ENCODE measurements around the gene AMOTL1. TPM values are rescaled to one million over a fixed set of nuclear protein-coding genes. Genes with fewer than 3 reads are reported as not detected.

The AMOTL1 gene
- total RNA-seq, 2 donors from 2014 or later = 3.1 to 13.9 TPM

GRCh38 chr11:94727819-94728218 lies 40.3 kb upstream of the AMOTL1 start:
- no peak for DNase-seq
- intact Hi-C loops (cut with DNase I) = no loop called here
- no peak overlapping the region for H3K27ac ChIP-seq
- no peaks in the 10 kb centered on the region for H3K9me3 ChIP-seq
- H3K4me3 ChIP-seq = no peak overlapping the region
- TF ChIP-seq CTCF (IDR thresholded peaks at IDR 0.05) = no peak
- H3K36me3 ChIP-seq = no peaks in the 10 kb centered on the region
- H3K4me1 ChIP-seq = no peaks in the 10 kb centered on the region
- no peak overlapping the region for H3K9ac ChIP-seq (ENCODE audit: low read depth in 2 of 2, low read length in 2 of 2)
- no peaks in the 10 kb centered on the region for H3K27me3 ChIP-seq

GRCh38 chr11:94728541-94728940 lies 39.6 kb upstream of the AMOTL1 start:
- Histone ChIP-seq H3K27me3 (no peaks in the 10 kb centered on the region), H3K4me1 (no peaks in the 10 kb centered on the region), H3K9ac (ENCODE audit: low read depth in 2 of 2, low read length in 2 of 2) (no peak overlapping the region), H3K36me3 (no peaks in the 10 kb centered on the region), H3K27ac (no peak overlapping the region), H3K9me3 (no peaks in the 10 kb centered on the region), H3K4me3 (no peak overlapping the region)
- no peak for DNase-seq
- TF ChIP-seq CTCF (IDR thresholded peaks at IDR 0.05) = no peak
- intact Hi-C loops (cut with DNase I) = no loop called here

- H3K9ac ChIP-seq (ENCODE audit: low read depth in 2 of 2, low read length in 2 of 2) = no peak overlapping the region
- H3K27ac ChIP-seq = no peak overlapping the region
- H3K4me3 ChIP-seq = no peak overlapping the region
- TF ChIP-seq CTCF (IDR thresholded peaks at IDR 0.05) = no peak
- no peak for DNase-seq
- no peaks in the 10 kb centered on the region for H3K36me3 ChIP-seq
- intact Hi-C loops (cut with DNase I) = no loop called here
- no peaks in the 10 kb centered on the region for H3K9me3 ChIP-seq
- H3K27me3 ChIP-seq = no peaks in the 10 kb centered on the region
- H3K4me1 ChIP-seq = no peaks in the 10 kb centered on the region
These were observed 39.0 kb upstream of the AMOTL1 start for GRCh38 chr11:94728966-94729751.

GRCh38 chr11:94730153-94730552 lies 38.0 kb upstream of the AMOTL1 start:
- Histone ChIP-seq H3K9ac (ENCODE audit: low read depth in 2 of 2, low read length in 2 of 2) (no peak overlapping the region), H3K4me3 (no peak overlapping the region), H3K4me1 (no peaks in the 10 kb centered on the region), H3K9me3 (no peaks in the 10 kb centered on the region), H3K27me3 (no peaks in the 10 kb centered on the region), H3K27ac (no peak overlapping the region), H3K36me3 (no peaks in the 10 kb centered on the region)
- no peak for DNase-seq
- no peak for TF ChIP-seq CTCF (IDR thresholded peaks at IDR 0.05)
- intact Hi-C loops (cut with DNase I) = no loop called here

- Histone ChIP-seq H3K27me3 (peaks cover 7% of the 10 kb centered on the region), H3K27ac (no peak overlapping the region), H3K9me3 (no peaks in the 10 kb centered on the region), H3K36me3 (no peaks in the 10 kb centered on the region), H3K9ac (ENCODE audit: low read depth in 2 of 2, low read length in 2 of 2) (no peak overlapping the region), H3K4me1 (no peaks in the 10 kb centered on the region), H3K4me3 (no peak overlapping the region)
- no peak for TF ChIP-seq CTCF (IDR thresholded peaks at IDR 0.05)
- no peak for DNase-seq
- intact Hi-C loops (cut with DNase I) = no loop called here
These were observed 36.1 kb upstream of the AMOTL1 start for GRCh38 chr11:94731880-94732601.
